Neural cell (in vitro differentiated cells): ENCODE results near the gene GRIK3. TPM values are rescaled to one million over a fixed set of nuclear protein-coding genes. Genes with fewer than 3 reads are reported as not detected.

Experiments used
- H2AFZ ChIP-seq: fragments of 200-600, 300-800 bp; sonication (generic), shearing (Covaris generic); 2 replicates; pipeline ENCODE4 v1.6.0; 2014; ENCODE audit warnings: low read depth, mild to moderate bottlenecking, antibody characterized with exemption, low read length, moderate library complexity
- H3F3A ChIP-seq: fragments of 200-600 bp; shearing (Covaris generic); 2 replicates; pipeline ENCODE4 v1.6.1; 2016; ENCODE audit warnings: mild to moderate bottlenecking, moderate library complexity, mixed read lengths, antibody characterized with exemption, low read length; ENCODE audit not compliant: insufficient read depth, poor library complexity, severe bottlenecking
- H3K27ac ChIP-seq: fragments of 200-600, 300-800 bp; sonication (generic), shearing (Covaris generic); 2 replicates; pipeline ENCODE4 v1.5.1; 2014; ENCODE audit warnings: mild to moderate bottlenecking, low read length, moderate library complexity
- H3K27me3 ChIP-seq: fragments of 300-800, 200-600 bp; sonication (generic), shearing (Covaris generic); 2 replicates; pipeline ENCODE4 v1.6.0; 2014; ENCODE audit warnings: mild to moderate bottlenecking, low read depth, low read length, moderate library complexity; ENCODE audit not compliant: insufficient read depth
- H3K36me3 ChIP-seq: fragments of 300-800, 200-600 bp; sonication (generic), shearing (Covaris generic); 2 replicates; pipeline ENCODE4 v1.5.1; 2014; ENCODE audit warnings: mild to moderate bottlenecking, antibody characterized with exemption, low read length, moderate library complexity; ENCODE audit not compliant: insufficient read depth
- H3K4me2 ChIP-seq: fragments of 300-800, 200-600 bp; sonication (generic), shearing (Covaris generic); 2 replicates; pipeline ENCODE4 v1.6.0; 2014; ENCODE audit warnings: mild to moderate bottlenecking, low read length
- H3K4me3 ChIP-seq: fragments of 300-800, 200-600 bp; sonication (generic), shearing (Covaris generic); 2 replicates; pipeline ENCODE4 v1.5.1; 2014; ENCODE audit warnings: mild to moderate bottlenecking, low read length, moderate library complexity
- H3K79me2 ChIP-seq: fragments of 200-600 bp; shearing (Covaris generic); replicated peaks from 2 replicates; pipeline ENCODE4 v1.6.0; 2014; ENCODE audit warnings: mild to moderate bottlenecking, low read length, moderate library complexity; ENCODE audit not compliant: insufficient read depth
- H3K9ac ChIP-seq: fragments of 300-800, 200-600 bp; sonication (generic), shearing (Covaris generic); 2 replicates; pipeline ENCODE4 v1.6.1; 2016; ENCODE audit warnings: mild to moderate bottlenecking, low read length, mixed read lengths
- H3K9me2 ChIP-seq: fragments of 200-600 bp; shearing (Covaris generic); 2 replicates; pipeline ENCODE4 v1.6.1; 2016; ENCODE audit warnings: mild to moderate bottlenecking, low read length, mixed read lengths; ENCODE audit not compliant: insufficient read depth
- H3K9me3 ChIP-seq: fragments of 200-600, 300-800 bp; sonication (generic), shearing (Covaris generic); 2 replicates; pipeline ENCODE4 v1.6.1; 2016; ENCODE audit warnings: mild to moderate bottlenecking, mixed run types, low read length, moderate library complexity, mixed read lengths
- H4K20me1 ChIP-seq: fragments of 200-600 bp; shearing (Covaris generic); 2 replicates; pipeline ENCODE4 v1.6.1; 2016; ENCODE audit warnings: mild to moderate bottlenecking, mixed run types; ENCODE audit not compliant: insufficient read depth
- CTCF ChIP-seq: fragments of 450-650 bp; IDR thresholded peaks from 2 replicates; pipeline ENCODE4 v1.5.1; 2014; ENCODE audit warnings: antibody characterized with exemption, mild to moderate bottlenecking, moderate library complexity; ENCODE audit not compliant: poor library complexity, severe bottlenecking
- EP300 ChIP-seq: fragments of 450-650 bp; conservative IDR thresholded peaks from 2 replicates; pipeline ENCODE4 v1.6.1; 2014; ENCODE audit warnings: antibody characterized with exemption, mild to moderate bottlenecking, moderate library complexity; ENCODE audit not compliant: poor library complexity, severe bottlenecking
- EZH2 ChIP-seq: fragments of 200-600, 300-800 bp; shearing (Covaris generic), sonication (generic); IDR thresholded peaks from 2 replicates; pipeline ENCODE4 v1.6.1; 2014; ENCODE audit warnings: antibody characterized with exemption, low read length, borderline replicate concordance, mild to moderate bottlenecking; ENCODE audit not compliant: insufficient read depth, poor library complexity, severe bottlenecking
- MXI1 ChIP-seq: fragments of 450-650 bp; conservative IDR thresholded peaks from 2 replicates; pipeline ENCODE4 v1.6.1; 2014; ENCODE audit warnings: antibody characterized with exemption, mild to moderate bottlenecking; ENCODE audit not compliant: poor library complexity, severe bottlenecking
- POLR2AphosphoS5 ChIP-seq: IDR thresholded peaks from 2 replicates; pipeline ENCODE4 v1.6.1; 2012
- RAD21 ChIP-seq: fragments of 450-650 bp; conservative IDR thresholded peaks from 2 replicates; pipeline ENCODE4 v1.6.1; 2014; ENCODE audit warnings: antibody characterized with exemption, mild to moderate bottlenecking, moderate library complexity
- REST ChIP-seq: IDR thresholded peaks from 2 replicates; pipeline ENCODE4 v1.6.1; 2012; ENCODE audit warnings: borderline replicate concordance
- SMC3 ChIP-seq: fragments of 450-650 bp; conservative IDR thresholded peaks from 2 replicates; pipeline ENCODE4 v1.6.1; 2014; ENCODE audit warnings: antibody characterized with exemption, mild to moderate bottlenecking, moderate library complexity; ENCODE audit not compliant: poor library complexity
- TAF1 ChIP-seq: IDR thresholded peaks from 2 replicates; pipeline ENCODE4 v1.6.1; 2012; ENCODE audit warnings: low read depth
- polyA plus RNA-seq: library from polyadenylated mRNA; depleted of rRNA; stranded (reverse); fragments of >200 nt; gene quantifications from 2 replicates; pipeline ENCODE4 v1.2.3, GENCODE V29; 2014

Gene GRIK3
- polyA plus RNA-seq, 1 donor from 2014 or later: 5.0 TPM

GRCh38 chr1:36956570-36956969 lies 77.7 kb downstream of the GRIK3 start:
- H3K4me2 ChIP-seq: no peak overlapping the region
- no peaks in the 10 kb centered on the region for H4K20me1 ChIP-seq
- TF ChIP-seq REST (no peak), POLR2AphosphoS5 (no peak), EZH2 (no peak)
- no peak overlapping the region for H3K4me3 ChIP-seq
- H3K79me2 ChIP-seq: no peaks in the 10 kb centered on the region
- no peak overlapping the region for H2AFZ ChIP-seq
- H3F3A ChIP-seq: no peaks in the 10 kb centered on the region
- no peaks in the 10 kb centered on the region for H3K36me3 ChIP-seq
- no peaks in the 10 kb centered on the region for H3K9me3 ChIP-seq
- no peak overlapping the region for H3K27ac ChIP-seq
- no peak overlapping the region for H3K9ac ChIP-seq
- H3K27me3 ChIP-seq: no peaks in the 10 kb centered on the region
- H3K9me2 ChIP-seq: no peaks in the 10 kb centered on the region

GRCh38 chr1:36955016-36955415 lies 79.3 kb downstream of the GRIK3 start:
- Histone ChIP-seq H3K79me2 (no peaks in the 10 kb centered on the region), H3K9me2 (no peaks in the 10 kb centered on the region)

GRCh38 chr1:36953061-36953460 lies 81.3 kb downstream of the GRIK3 start:
- H3K36me3 ChIP-seq: no peaks in the 10 kb centered on the region
- no peaks in the 10 kb centered on the region for H3K9me3 ChIP-seq
- H3K9me2 ChIP-seq: no peaks in the 10 kb centered on the region
- no peaks in the 10 kb centered on the region for H4K20me1 ChIP-seq
- no peak overlapping the region for H2AFZ ChIP-seq
- H3K9ac ChIP-seq: no peak overlapping the region
- no peaks in the 10 kb centered on the region for H3F3A ChIP-seq
- H3K79me2 ChIP-seq: no peaks in the 10 kb centered on the region
- H3K4me2 ChIP-seq: no peak overlapping the region
- H3K27me3 ChIP-seq: no peaks in the 10 kb centered on the region
- H3K27ac ChIP-seq: no peak overlapping the region
- no peak overlapping the region for H3K4me3 ChIP-seq
- TF ChIP-seq MXI1 (no peak), TAF1 (no peak), EP300 (no peak), CTCF (no peak), SMC3 (no peak), EZH2 (no peak), RAD21 (no peak), POLR2AphosphoS5 (no peak)

More at GRCh38 chr1:36955016-36955415, 79.3 kb downstream of the GRIK3 start:
- H4K20me1 ChIP-seq: no peaks in the 10 kb centered on the region
- H3K4me3 ChIP-seq: no peak overlapping the region
- no peak for TF ChIP-seq CTCF
- TF ChIP-seq EZH2: no peak
- no peaks in the 10 kb centered on the region for H3K27me3 ChIP-seq
- no peaks in the 10 kb centered on the region for H3F3A ChIP-seq
- no peak overlapping the region for H3K27ac ChIP-seq
- H3K9ac ChIP-seq: no peak overlapping the region
- no peaks in the 10 kb centered on the region for H3K36me3 ChIP-seq
- H2AFZ ChIP-seq: no peak overlapping the region
- no peak overlapping the region for H3K4me2 ChIP-seq
- H3K9me3 ChIP-seq: no peaks in the 10 kb centered on the region
